Measurements from ENCODE around the gene DENND1A. TPM values are rescaled to one million over a fixed set of nuclear protein-coding genes. Genes with fewer than 3 reads are reported as not detected.

The DENND1A gene
- total and polyA plus RNA-seq, 4 donors, result 7.9 to 22.0 (median 13.9) TPM

DNA sequence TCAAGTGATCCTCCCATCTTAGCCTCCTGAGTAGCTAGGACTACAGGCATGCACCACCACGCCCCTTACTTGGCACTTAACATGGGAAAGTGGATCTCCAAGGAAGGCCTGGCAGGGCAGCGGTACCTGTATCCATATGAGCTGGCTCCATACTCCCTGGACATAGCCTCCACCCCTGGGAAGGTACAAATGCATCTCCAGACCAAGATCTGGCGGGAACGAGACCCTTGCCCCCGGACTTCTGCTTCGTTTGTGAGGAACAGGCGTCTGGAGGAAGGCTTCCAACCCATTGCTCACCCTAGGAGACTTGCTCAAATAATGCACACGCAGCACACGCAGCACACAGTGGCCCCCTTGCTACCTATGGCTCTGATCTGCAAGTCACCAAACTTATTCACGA is 518.7 kb downstream of the DENND1A start:
- no peak overlapping the region for H3K9ac ChIP-seq (ENCODE audit: low read depth in 1 of 2, low read length in 2 of 2)
- WGBS, result 98% methylated on average over 10 of the region's 10 CpGs
- H3K27ac ChIP-seq (ENCODE audit: low read depth in 1 of 2, low read length in 2 of 2), result no peak overlapping the region
- no peaks in the 10 kb centered on the region for H3K4me1 ChIP-seq (ENCODE audit: control insufficient read depth in 4 of 4, insufficient read depth in 4 of 4, low read length in 3 of 4)
- no peak overlapping the region for H3K4me3 ChIP-seq (ENCODE audit: low read depth in 1 of 3, low read length in 3 of 3)
- peaks cover 0 to 5% (median under 1%) of the 10 kb centered on the region in 4 donors for H3K36me3 ChIP-seq (ENCODE audit: control insufficient read depth in 4 of 4, insufficient read depth in 3 of 4, low read depth in 1 of 4, low read length in 3 of 4)
- TF ChIP-seq MAX (IDR thresholded peaks at IDR 0.05) (no peak), REST (IDR thresholded peaks at IDR 0.05) (no peak), YY1 (IDR thresholded peaks at IDR 0.05) (no peak), RAD21 (IDR thresholded peaks at IDR 0.05) (no peak), JUND (IDR thresholded peaks at IDR 0.05) (no peak), FOXA1 (IDR thresholded peaks at IDR 0.05) (no peak), TAF1 (conservative IDR thresholded peaks at IDR 0.05) (no peak), HNF4A (conservative IDR thresholded peaks at IDR 0.05) (no peak), NR2F2 (IDR thresholded peaks at IDR 0.05) (no peak), HNF4G (IDR thresholded peaks at IDR 0.05) (no peak), EGR1 (IDR thresholded peaks at IDR 0.05; ENCODE audit: low read depth in 2 of 2) (no peak), RXRA (IDR thresholded peaks at IDR 0.05) (no peak), GABPA (IDR thresholded peaks at IDR 0.05 in 1 of 2, conservative IDR thresholded peaks at IDR 0.05 in 1 of 2) (no peak), FOXA2 (IDR thresholded peaks at IDR 0.05) (no peak), SP1 (IDR thresholded peaks at IDR 0.05) (no peak)
- TF ChIP-seq, protein P1, sequence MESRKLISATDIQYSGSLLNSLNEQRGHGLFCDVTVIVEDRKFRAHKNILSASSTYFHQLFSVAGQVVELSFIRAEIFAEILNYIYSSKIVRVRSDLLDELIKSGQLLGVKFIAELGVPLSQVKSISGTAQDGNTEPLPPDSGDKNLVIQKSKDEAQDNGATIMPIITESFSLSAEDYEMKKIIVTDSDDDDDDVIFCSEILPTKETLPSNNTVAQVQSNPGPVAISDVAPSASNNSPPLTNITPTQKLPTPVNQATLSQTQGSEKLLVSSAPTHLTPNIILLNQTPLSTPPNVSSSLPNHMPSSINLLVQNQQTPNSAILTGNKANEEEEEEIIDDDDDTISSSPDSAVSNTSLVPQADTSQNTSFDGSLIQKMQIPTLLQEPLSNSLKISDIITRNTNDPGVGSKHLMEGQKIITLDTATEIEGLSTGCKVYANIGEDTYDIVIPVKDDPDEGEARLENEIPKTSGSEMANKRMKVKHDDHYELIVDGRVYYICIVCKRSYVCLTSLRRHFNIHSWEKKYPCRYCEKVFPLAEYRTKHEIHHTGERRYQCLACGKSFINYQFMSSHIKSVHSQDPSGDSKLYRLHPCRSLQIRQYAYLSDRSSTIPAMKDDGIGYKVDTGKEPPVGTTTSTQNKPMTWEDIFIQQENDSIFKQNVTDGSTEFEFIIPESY (IDR thresholded peaks at IDR 0.05), result no peak
- TF ChIP-seq, protein P2, sequence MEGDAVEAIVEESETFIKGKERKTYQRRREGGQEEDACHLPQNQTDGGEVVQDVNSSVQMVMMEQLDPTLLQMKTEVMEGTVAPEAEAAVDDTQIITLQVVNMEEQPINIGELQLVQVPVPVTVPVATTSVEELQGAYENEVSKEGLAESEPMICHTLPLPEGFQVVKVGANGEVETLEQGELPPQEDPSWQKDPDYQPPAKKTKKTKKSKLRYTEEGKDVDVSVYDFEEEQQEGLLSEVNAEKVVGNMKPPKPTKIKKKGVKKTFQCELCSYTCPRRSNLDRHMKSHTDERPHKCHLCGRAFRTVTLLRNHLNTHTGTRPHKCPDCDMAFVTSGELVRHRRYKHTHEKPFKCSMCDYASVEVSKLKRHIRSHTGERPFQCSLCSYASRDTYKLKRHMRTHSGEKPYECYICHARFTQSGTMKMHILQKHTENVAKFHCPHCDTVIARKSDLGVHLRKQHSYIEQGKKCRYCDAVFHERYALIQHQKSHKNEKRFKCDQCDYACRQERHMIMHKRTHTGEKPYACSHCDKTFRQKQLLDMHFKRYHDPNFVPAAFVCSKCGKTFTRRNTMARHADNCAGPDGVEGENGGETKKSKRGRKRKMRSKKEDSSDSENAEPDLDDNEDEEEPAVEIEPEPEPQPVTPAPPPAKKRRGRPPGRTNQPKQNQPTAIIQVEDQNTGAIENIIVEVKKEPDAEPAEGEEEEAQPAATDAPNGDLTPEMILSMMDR (IDR thresholded peaks at IDR 0.05; ENCODE audit: low read depth, low read length, missing input control), result no peak
- TF ChIP-seq, protein P3, sequence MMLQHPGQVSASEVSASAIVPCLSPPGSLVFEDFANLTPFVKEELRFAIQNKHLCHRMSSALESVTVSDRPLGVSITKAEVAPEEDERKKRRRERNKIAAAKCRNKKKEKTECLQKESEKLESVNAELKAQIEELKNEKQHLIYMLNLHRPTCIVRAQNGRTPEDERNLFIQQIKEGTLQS (IDR thresholded peaks at IDR 0.05), result no peak
- no peaks in the 10 kb centered on the region for H3K27me3 ChIP-seq (ENCODE audit: control insufficient read depth in 4 of 4, insufficient read depth in 4 of 4, low read length in 3 of 4)
- H3K9me3 ChIP-seq (ENCODE audit: control insufficient read depth in 4 of 4, low read length in 3 of 4), result no peaks in the 10 kb centered on the region
- no peak for DNase-seq (ENCODE audit: low spot score)
